ENCODE results near the gene UGT1A7.

Gene UGT1A7

DNA sequence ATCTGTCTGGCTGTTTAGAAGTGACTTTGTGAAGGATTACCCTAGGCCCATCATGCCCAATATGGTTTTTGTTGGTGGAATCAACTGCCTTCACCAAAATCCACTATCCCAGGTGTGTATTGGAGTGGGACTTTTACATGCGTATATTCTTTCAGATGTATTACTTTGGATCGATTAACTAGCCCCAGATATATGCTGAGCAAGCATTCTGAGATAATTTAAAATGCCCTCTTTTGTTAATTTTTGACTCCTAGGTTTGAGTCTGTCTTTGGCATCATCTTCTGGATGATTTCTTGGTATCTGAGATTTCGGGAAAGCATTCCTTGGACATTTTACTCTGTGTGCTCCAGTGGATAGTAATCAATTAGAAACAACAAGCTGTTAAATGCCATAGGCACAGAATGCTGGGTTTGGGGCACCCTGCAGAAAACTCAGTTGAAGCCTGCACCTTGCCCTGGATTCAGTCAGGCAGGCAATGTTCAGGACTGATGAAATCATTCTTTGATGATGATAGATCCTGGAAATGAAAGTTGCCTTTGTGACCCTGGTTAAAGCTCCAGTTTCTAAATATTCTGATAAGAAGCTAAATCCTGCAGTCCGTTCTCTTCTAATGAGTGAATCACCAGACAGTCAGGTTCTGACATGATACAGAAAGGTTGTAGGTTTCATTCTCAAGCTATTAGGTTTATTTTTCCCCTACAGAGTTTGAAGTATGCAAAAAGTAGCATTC lies 79.5 kb downstream of the UGT1A7 start:
- DNase-seq (ENCODE audit: low spot score) = no peak

DNA sequence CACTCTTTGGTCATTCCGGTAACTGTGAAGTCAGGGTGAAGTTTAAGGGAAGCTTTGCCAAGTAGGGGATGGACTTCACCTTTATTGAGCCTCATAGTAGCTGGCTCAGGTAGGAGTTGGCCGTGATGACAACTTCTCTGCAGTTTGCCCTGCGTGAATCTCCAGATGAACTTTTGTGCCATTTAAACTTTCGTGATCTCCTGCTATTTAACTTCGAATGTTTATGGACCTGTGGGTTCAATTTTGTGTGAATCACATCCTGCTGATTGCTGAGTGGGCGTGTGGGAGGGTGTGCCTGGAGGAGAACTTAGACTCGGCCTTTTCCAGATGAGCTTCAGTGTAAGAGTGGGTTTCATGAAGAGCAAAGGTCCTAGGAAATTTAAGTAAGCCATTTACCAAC lies 82.6 kb downstream of the UGT1A7 start:
- no peak for DNase-seq (ENCODE audit: low spot score)

DNA sequence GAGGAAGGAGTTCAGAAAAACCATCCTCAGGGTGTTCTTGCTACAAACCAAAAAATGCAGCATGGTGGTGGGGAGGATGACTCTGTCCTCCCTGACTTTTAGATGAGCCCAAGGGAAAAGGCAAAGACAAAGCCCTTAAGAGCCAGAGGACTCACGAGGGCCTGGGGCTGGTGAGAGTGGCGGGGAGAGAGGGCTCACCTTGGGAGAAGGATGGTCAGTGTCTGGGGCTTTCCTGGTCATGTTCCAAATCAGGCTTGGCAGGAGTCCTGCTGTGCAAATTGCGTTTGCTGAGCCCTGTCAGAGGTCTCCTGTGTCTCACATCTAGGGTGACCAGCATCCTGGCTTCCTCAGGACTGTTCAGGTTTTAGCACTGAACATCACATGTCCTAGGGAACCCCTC lies 83.1 kb downstream of the UGT1A7 start:
- no peak for DNase-seq (ENCODE audit: low spot score)

DNA sequence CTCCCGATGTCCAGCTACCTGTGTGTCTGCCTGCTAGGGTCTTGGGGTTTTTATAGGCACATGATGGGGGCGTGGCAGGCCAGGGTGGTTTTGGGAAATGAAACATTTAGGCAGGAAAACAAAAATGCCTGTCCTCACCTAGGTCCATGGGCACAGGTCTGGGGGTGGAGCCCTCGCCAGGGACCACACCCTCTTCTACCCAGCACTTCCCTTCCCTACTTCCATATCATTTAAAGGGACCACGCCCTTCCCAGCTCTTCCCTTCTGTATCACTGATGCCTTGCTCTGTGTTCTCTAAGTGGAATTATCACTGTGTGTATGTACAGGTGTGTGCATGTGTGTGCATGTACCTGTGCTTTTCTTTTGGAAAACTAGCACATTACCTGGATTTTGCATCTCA lies 84.7 kb downstream of the UGT1A7 start:
- DNase-seq (ENCODE audit: low spot score) = no peak

DNA sequence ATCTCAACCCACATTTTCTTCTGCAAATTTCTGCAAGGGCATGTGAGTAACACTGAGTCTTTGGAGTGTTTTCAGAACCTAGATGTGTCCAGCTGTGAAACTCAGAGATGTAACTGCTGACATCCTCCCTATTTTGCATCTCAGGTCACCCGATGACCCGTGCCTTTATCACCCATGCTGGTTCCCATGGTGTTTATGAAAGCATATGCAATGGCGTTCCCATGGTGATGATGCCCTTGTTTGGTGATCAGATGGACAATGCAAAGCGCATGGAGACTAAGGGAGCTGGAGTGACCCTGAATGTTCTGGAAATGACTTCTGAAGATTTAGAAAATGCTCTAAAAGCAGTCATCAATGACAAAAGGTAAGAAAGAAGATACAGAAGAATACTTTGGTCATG lies 86.4 kb downstream of the UGT1A7 start:
- no peak for DNase-seq (ENCODE audit: low spot score)

DNA sequence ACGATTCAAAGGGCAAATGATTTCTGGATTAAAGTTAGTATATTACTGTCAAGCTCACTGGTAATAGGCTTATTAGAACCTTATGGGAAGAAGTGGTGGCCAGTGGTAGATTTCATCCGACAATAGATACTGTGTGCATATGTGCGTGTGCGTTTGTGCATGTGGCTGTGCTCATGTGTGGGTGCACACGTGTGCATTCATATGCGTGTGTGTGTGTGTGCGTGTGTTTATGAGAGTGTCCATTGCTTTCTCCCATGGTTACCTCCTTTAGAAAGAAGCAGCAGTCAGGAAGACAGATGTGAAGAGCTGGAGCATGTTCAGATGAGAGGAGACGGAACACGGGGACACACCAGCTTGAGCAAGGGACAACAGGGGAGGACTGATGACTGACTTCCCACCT lies 87.6 kb downstream of the UGT1A7 start:
- no peak for DNase-seq (ENCODE audit: low spot score)

DNA sequence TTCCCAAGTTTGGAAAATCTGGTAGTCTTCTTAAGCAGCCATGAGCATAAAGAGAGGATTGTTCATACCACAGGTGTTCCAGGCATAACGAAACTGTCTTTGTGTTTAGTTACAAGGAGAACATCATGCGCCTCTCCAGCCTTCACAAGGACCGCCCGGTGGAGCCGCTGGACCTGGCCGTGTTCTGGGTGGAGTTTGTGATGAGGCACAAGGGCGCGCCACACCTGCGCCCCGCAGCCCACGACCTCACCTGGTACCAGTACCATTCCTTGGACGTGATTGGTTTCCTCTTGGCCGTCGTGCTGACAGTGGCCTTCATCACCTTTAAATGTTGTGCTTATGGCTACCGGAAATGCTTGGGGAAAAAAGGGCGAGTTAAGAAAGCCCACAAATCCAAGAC lies 90.5 kb downstream of the UGT1A7 start:
- no peak for DNase-seq (ENCODE audit: low spot score)

DNA sequence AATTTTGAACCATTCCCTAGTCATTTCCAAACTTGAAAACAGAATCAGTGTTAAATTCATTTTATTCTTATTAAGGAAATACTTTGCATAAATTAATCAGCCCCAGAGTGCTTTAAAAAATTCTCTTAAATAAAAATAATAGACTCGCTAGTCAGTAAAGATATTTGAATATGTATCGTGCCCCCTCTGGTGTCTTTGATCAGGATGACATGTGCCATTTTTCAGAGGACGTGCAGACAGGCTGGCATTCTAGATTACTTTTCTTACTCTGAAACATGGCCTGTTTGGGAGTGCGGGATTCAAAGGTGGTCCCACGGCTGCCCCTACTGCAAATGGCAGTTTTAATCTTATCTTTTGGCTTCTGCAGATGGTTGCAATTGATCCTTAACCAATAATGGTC lies 90.9 kb downstream of the UGT1A7 start:
- no peak for DNase-seq (ENCODE audit: low spot score)

DNA sequence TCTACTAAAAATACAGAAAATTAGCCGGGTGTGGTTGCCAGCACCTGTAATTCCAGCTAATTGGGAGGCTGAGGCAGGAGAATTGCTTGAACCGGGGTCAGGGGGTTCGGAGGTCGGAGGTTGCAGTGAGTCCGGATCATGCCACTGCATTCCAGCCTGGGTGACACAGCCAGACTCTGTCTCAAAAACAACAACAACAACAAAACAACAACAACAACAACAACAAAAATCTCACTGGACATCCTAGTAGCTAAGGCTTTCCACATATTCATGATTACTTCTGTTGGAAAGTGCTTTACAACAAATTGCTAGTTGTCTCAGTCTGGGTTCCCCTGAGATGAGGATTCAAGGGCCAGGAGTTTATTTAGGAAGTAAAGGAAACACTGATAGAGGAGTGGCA lies 92.2 kb downstream of the UGT1A7 start:
- DNase-seq (ENCODE audit: low spot score) = no peak

DNA sequence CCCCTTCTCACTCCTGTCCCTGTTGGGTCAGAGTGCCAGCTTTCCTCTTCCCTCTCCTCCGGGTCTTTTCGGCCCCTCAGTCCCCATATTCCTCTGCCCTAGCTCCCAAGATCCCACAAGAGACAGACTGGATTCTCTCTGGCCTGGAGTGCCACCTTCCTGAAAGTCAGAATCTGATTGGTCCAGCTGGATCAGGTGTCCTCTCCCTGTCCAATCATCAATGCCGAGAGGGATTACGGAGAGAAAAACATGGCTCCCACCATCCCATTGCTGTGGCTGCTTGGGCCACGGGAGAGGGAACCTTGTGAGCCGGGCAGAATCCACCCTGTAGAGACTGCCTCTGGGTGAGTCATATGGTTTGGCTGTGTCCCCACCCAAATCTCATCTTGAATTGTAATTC lies 93.7 kb downstream of the UGT1A7 start:
- no peak for DNase-seq (ENCODE audit: low spot score)

DNA sequence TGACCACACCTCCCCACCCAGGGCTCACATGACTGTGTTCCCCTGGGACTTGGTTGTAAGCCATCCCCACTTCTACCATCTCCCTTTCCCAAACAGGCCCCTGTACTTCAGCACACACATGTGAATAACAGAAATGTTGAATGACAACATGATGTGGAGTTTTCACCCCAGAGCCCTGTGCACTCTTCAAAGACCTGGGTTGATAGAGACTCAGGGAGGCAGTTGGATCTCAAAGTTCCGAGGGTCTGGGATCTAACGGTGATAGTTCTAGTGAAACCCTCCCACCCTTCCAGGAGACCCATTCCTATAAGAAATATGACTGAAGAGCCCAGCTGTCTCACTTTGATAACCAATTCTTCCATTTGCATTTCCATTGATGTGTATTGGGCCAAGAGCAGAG lies 96.3 kb downstream of the UGT1A7 start, which contains the start of gene MROH2A:
Gene MROH2A, plus strand, starts transcription at position 301 of the 400 bp plus-strand sequence. CDS start 1,029 bp downstream, outside the sequence.
- DNase-seq (ENCODE audit: low spot score) = no peak

DNA sequence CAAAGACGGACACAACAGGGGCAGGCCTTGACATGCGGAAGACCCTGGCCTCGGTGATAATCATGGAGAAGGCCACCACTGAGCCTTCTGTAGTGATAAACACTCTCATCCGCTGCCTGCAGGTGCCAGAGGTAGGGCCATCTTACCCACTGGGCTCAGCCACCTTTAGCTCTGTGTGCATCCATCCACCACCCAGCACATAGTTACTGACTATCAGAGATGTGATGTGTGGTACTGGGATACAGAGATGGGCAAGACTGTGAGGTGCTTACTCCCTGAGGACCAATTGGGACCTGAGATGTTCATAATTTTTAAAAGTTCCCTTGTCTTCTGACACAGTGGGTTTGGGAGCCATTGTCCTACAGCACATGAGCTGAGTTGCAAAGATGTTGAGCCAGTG lies 98.0 kb downstream of the UGT1A7 start:
- no peak for DNase-seq (ENCODE audit: low spot score)

DNA sequence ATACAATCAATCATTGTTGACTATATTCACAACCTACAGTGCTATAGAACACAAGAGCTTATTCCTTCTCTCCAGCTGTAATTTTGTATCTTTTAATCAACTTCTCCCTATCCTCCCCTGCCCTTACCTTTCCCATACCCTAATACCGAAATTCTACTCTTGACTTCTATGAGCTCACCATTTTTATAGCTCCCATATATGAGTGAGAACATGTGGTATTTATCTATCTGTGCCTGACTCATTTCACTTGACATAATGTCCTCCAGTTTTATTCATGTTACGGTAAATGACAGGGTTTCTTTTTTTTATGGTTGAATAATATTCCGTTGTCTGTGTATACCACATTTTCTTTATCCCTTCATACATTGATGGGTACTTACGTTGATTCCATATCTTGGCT lies 99.1 kb downstream of the UGT1A7 start:
- DNase-seq (ENCODE audit: low spot score) = no peak

DNA sequence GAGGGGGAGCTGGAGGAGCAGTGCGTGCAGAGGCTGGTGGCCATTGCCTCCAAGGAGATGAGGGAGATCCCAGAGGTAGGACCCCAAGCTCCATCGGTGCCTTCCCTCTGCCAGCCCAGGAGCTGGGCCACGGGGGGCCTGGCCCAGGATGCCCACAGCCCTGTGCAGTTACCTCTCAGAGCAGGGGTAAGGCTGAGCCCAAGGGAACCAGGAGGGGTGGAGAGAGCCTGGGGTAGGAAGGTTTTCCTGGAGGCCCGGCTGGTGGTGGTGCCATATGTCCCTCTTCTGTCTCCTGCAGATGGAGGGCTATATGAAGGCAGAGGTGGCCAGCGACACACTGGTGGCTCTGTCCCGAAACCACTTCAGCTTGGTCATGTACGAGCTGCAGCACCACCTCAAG lies 107.9 kb downstream of the UGT1A7 start:
- no peak for DNase-seq (ENCODE audit: low spot score)

DNA sequence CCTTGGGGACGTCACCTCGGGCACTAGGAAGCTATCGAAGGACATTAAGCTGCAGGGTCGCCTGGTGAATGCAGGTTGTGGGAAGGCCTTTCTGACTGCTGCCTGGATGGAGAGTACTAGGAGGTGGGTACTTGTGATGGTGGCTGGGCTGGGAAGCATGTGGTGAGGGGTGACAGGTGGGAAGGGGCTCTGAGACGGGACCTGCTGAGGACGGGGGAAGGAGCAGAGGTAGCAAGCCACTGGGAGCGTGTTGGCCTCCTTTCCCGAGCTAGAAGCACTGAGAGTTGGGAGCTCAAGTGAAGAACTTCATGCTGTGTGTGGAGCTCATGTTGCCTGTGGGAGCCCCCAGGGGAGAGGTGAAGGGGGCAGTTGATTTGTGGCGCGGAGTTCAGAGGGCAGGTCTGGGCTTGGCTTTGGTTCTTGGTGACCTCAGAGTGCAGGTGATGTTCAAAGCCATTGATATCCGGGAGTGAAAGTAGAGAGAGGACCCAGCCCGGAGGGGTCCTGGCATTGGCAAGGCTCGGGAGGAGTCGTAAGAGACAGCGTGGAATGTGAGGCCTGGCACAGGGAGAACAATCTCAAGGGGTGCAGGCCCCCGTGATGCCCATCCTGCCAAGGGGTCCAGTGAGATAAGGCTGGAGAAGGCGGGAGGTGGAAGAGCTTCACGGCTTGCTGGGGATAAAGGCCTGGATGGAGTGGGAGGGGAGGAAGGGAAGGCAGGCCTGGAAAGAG lies 109.6 kb downstream of the UGT1A7 start:
- DNase-seq (ENCODE audit: low spot score) = no peak

DNA sequence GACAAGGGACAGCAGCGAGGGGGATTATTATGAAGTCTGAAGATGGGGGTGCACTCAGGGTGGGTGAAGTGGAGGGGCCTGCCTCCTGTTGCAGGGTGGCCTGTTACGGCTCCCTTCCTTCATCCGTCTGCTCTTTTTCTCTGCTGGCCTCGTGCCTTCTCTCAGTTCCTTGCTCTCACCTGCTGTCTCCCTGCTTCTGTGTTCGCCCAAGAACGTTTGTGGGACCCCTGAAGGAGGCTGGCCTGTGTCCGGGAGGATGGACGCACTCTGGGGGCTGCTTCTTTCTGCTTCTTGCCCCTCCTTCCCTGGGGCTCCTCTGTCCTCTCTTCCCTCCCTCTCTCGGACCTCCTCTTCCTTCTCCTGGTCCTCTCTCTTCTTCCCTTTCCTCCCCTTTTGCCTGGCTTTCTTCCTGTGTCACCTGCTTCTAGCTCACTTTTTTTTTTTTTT lies 110.2 kb downstream of the UGT1A7 start:
- no peak for DNase-seq (ENCODE audit: low spot score)

DNA sequence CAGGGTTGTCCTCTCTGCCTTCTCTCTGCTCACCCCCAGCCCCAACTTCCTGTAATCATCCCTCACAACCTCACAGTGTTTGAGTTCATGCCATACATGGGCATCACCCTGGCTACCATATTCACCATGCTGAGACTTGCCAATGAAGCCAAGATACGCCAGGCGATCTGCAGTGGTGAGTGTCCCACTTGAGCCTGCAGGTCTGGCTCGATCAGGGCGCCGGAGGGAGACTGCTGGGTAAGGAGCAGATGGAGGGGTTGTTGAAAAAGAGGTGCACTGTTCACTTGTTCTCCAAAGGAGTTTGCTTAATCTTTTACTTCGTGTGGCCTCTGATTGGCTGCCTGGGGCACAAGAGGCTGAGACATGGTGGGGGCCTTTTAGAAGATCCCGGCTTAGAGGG lies 111.0 kb downstream of the UGT1A7 start:
- no peak for DNase-seq (ENCODE audit: low spot score)

DNA sequence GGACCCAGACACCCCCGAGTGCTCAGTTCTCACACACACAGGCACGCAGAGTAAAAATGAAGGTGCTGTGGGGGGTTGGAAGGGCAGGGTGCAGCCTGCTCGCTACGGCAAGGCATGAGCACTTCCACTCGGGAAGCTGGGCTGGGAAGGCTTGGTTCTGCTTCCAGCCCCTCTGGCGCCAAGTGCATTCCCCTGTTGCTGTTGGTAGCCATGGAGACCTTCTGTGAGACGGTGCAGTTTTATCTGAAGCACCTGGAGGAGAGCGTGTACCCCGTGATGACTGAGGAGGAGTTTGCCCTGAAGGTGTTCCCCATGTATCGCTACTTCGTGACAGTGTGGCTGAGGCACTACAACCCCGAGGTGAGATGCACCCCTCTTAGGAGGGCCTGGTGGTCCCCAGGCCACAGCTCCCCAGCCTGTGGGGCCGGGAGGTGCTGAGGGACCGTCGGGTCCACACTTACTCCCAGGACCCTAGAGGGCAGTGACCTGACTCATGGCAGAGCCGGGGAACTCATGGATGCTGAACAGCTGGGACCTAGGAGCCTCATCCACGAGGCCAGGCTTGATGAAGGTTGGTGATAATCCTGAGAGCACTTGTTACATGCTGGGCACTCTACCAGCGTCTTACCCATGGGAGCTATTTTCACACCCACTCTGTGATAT lies 111.9 kb downstream of the UGT1A7 start:
- no peak for DNase-seq (ENCODE audit: low spot score)

DNA sequence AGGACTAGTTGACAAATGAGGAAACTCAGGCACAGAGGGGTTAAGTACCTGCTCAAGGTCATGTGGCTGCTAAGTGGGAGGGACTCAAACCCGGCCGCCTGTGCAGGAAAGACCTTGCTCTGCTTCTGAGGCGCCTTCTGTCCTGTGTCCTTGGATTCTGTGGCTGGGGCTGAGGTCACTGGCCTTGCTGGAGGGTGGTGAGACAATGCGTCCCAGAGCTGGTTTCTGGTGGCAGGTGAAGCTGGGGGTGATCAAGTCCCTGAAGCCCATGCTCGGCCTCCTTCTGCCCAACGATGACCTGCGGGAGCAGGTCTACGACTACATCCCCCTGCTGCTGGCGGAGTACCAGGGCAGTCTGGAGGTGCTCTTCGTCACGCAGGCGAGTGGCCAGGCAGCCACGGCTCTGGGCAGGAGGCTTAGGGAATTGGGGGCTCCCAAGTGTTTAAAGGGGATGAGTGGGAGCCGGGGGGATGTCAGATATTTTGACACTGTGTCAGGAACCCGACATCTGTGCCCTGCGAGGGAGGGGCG lies 112.5 kb downstream of the UGT1A7 start:
- DNase-seq (ENCODE audit: low spot score) = no peak

DNA sequence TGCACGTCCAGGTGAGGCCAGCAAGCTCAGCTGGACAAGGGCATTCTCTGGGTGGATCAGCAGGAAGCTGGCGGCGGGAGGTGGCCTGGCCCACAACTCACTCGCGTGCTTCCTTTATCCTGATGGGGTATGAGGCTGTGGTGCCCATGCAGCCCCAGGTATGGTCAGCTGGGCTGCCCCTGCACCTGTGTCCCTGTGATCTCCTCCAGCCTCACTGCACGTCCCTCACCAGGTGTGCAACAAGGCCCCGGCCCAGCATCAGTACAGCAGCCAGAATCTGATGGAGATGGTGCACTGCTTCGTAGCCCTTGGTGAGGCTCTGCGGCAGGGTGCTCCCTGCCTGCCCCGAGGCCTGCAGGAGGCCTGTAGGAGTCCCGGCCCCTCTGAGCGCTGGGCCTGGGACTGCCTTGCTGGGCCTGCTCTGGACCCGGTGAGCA lies 114.1 kb downstream of the UGT1A7 start:
- DNase-seq (ENCODE audit: low spot score) = no peak

DNA sequence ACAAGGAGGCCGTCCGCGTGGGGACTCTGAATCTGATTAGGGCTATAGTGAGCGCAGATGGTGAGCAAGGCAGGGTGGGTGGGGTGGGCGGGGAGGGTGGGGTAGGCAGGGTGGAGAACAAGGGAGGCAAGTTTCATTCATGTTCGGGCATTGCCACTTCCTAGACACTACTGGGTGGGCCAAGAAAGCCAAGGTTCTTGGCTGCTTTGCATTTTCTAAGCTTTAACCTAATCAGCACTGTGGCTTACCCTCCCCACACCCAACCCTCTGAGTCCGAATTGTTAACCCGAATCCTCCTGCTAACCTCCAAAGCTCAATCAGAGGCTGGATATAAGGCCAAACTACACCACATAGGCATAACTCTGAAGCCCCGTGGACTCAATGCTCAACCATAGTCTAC lies 114.6 kb downstream of the UGT1A7 start:
- no peak for DNase-seq (ENCODE audit: low spot score)

DNA sequence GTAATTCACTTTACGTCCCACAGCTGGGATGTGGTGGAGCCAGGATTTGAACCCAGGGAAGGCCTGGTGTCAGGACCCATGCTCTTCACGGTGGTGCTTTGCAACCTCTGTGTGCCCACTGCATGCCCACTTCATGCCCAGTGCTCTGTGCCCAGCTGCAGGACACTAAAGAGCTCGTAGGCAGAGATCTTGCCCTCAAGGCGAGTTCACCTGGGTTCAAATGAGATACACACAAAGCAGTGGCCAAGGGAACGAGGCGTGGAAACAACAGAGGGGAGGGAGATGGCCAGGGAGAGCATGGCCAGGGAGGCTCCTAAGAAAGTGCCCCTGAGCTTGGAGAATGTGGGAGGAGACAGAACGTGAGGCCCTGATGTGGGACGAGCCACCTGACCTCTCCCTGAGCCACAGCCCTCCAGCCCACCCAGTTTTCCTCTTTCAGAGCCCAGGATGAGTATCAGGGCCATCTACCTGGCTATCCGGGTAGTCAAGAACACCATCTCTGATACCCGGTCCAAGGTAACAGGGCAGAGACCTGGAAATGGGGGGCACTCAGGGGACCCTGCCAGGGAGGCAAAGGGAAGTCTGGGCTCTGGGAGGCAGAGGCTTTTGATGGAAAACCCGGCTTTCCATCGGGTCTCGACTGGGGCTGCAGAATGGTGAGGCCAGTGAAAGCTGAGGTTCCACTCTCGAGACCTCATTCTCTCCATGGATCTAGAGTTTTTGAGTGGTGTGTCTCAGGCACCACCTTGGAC lies 116.8 kb downstream of the UGT1A7 start:
- DNase-seq (ENCODE audit: low spot score) = no peak
